Esophagus muscularis mucosa (tissue), 3 donors: ENCODE data around the gene ABCC4.

Experiments used
- CTCF ChIP-seq, 3 experiments: fragments of 200-600 bp in 2 of 3; fragments of 450-650 bp in 1 of 3; sonication (generic) in 2 of 3; IDR thresholded peaks; one replicate each; pipeline ENCODE4 v1.5.1; 2017 to 2019; ENCODE audit warnings: antibody characterized with exemption in 3 of 3, mild to moderate bottlenecking in 2 of 3, moderate library complexity in 1 of 3
- POLR2A ChIP-seq: fragments of 450-650 bp; IDR thresholded peaks from one replicate; pipeline ENCODE4 v1.6.1; 2017; ENCODE audit warnings: antibody characterized with exemption, moderate library complexity, mild to moderate bottlenecking, low read depth

GRCh38 chr13:95007322-95007721 lies 293.9 kb downstream of the ABCC4 start:
- TF ChIP-seq CTCF (IDR thresholded peaks at IDR 0.05) (no peak), POLR2A (no peak)
